Measurements from ENCODE around the gene KIF3B.

Gene KIF3B

GRCh38 chr20:32327087-32327681 lies 49.7 kb downstream of the KIF3B start:
- Histone ChIP-seq H3K4me1 (ENCODE audit: control insufficient read depth, insufficient read depth, low read length) (no peaks in the 10 kb centered on the region), H3K27ac (ENCODE audit: insufficient read depth, low read depth, low read length, poor library complexity, severe bottlenecking) (no peak overlapping the region), H3K9me3 (ENCODE audit: control insufficient read depth, low read length) (no peaks in the 10 kb centered on the region), H3K27me3 (ENCODE audit: control insufficient read depth, insufficient read depth, low read length, poor library complexity, severe bottlenecking) (no peaks in the 10 kb centered on the region), H3K4me3 (ENCODE audit: insufficient read depth, low read depth, low read length) (no peak overlapping the region), H3K36me3 (ENCODE audit: control insufficient read depth, insufficient read depth, low read length) (peaks cover 16% of the 10 kb centered on the region)
- 96% methylated on average over 9 of the region's 9 CpGs for WGBS, 2 experiments

DNA sequence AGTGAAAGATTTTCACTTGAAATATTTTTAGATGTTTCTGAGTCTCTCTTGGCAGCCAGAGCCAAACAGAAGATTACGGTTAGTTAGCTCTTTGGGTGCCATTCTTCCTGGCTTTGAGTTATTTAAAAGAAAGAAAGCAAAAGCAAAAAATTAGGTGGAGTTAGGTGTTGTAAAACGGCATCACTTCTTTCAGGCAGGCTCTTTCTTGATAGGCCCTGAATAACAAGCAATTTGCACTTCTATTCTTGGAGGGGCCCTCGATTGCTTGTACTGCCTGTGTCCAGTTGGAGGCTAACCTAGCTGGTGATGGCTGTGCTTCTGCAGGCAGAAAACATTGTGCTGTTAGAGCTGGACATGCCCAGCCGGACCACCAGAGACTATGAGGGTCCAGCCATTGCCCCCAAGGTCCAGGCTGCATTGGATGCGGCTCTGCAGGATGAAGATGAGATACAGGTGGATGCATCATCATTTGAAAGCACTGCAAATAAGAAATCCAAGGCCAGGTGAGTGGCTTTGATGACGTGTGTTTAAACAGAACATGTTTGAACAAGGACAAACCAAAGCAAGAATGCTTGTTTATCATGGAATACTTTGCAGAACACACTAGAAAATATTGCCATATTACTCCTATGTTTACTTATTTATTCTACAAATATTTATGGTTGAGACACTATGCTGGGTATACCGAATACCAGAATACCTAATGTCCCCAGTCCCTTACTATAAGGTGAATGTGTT lies 52.5 kb downstream of the KIF3B start:
- WGBS, 2 experiments = 95% methylated on average over 6 of the region's 7 CpGs
- H3K27ac ChIP-seq (ENCODE audit: insufficient read depth, low read depth, low read length, poor library complexity, severe bottlenecking) = no peak overlapping the region
- no peaks in the 10 kb centered on the region for H3K27me3 ChIP-seq (ENCODE audit: control insufficient read depth, insufficient read depth, low read length, poor library complexity, severe bottlenecking)
- H3K4me3 ChIP-seq (ENCODE audit: insufficient read depth, low read depth, low read length) = no peak overlapping the region
- H3K9me3 ChIP-seq (ENCODE audit: control insufficient read depth, low read length) = no peaks in the 10 kb centered on the region
- no peaks in the 10 kb centered on the region for H3K4me1 ChIP-seq (ENCODE audit: control insufficient read depth, insufficient read depth, low read length)
- H3K36me3 ChIP-seq (ENCODE audit: control insufficient read depth, insufficient read depth, low read length) = peaks cover 26% of the 10 kb centered on the region

DNA sequence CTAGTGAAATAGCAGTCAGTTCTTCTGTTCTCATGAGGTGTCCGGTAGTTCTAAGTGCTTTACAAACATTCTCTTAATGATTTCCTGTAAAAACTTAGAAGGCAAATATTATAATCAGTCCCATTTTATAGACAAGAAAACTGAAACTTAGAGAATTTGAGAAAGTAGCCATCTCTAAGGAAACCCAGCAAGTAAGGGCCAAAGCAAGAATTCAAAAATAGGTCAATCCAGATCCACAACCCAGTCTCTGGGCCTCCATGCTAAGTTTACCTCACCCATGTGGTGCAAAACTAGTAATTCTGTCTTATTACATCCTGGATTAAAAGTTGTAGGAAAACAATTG lies 53.1 kb downstream of the KIF3B start:
- Histone ChIP-seq H3K4me3 (ENCODE audit: insufficient read depth, low read depth, low read length) (no peak overlapping the region), H3K4me1 (ENCODE audit: control insufficient read depth, insufficient read depth, low read length) (no peaks in the 10 kb centered on the region), H3K27ac (ENCODE audit: insufficient read depth, low read depth, low read length, poor library complexity, severe bottlenecking) (no peak overlapping the region), H3K36me3 (ENCODE audit: control insufficient read depth, insufficient read depth, low read length) (peaks cover 26% of the 10 kb centered on the region), H3K9me3 (ENCODE audit: control insufficient read depth, low read length) (no peaks in the 10 kb centered on the region), H3K27me3 (ENCODE audit: control insufficient read depth, insufficient read depth, low read length, poor library complexity, severe bottlenecking) (no peaks in the 10 kb centered on the region)
- 90% methylated on average over 1 of the region's 1 CpG; no CpG with 5 or more reads in 1 of the 2 experiments for WGBS, 2 experiments

DNA sequence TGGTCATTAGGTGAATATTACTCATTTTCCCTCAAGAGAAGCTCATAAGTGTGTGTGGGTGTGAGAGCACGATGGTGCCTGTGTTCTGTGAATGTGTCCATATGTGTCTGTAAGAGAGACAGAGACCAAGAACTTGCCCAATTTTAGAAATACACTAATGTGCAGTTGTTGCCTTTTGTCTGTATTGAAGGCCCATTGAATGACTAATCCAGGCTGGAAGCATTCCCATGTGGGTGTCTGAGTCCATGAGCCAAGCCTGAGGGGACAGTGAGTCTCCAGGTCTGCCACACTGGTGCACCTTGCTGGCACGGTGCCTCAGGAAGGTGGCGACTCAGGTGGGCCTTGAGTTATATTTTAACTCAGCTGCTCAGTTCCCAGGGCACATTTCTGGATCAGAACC lies 55.2 kb downstream of the KIF3B start:
- peaks cover 21% of the 10 kb centered on the region for H3K36me3 ChIP-seq (ENCODE audit: control insufficient read depth, insufficient read depth, low read length)
- 94 to 97% methylated on average over 3 of the region's 3 CpGs for WGBS, 2 experiments
- H3K9me3 ChIP-seq (ENCODE audit: control insufficient read depth, low read length) = no peaks in the 10 kb centered on the region
- no peak overlapping the region for H3K4me3 ChIP-seq (ENCODE audit: insufficient read depth, low read depth, low read length)
- H3K27me3 ChIP-seq (ENCODE audit: control insufficient read depth, insufficient read depth, low read length, poor library complexity, severe bottlenecking) = no peaks in the 10 kb centered on the region
- no peak overlapping the region for H3K27ac ChIP-seq (ENCODE audit: insufficient read depth, low read depth, low read length, poor library complexity, severe bottlenecking)
- H3K4me1 ChIP-seq (ENCODE audit: control insufficient read depth, insufficient read depth, low read length) = no peaks in the 10 kb centered on the region

- no peak overlapping the region for H3K27ac ChIP-seq (ENCODE audit: insufficient read depth, low read depth, low read length, poor library complexity, severe bottlenecking)
- H3K27me3 ChIP-seq (ENCODE audit: control insufficient read depth, insufficient read depth, low read length, poor library complexity, severe bottlenecking) = no peaks in the 10 kb centered on the region
- 95 to 96% methylated on average over 12 of the region's 12 CpGs for WGBS, 2 experiments
- no peak overlapping the region for H3K4me3 ChIP-seq (ENCODE audit: insufficient read depth, low read depth, low read length)
- H3K36me3 ChIP-seq (ENCODE audit: control insufficient read depth, insufficient read depth, low read length) = peaks cover 21% of the 10 kb centered on the region
- no peaks in the 10 kb centered on the region for H3K4me1 ChIP-seq (ENCODE audit: control insufficient read depth, insufficient read depth, low read length)
- no peaks in the 10 kb centered on the region for H3K9me3 ChIP-seq (ENCODE audit: control insufficient read depth, low read length)
Observed at GRCh38 chr20:32333181-32333987, 55.9 kb downstream of the KIF3B start.

DNA sequence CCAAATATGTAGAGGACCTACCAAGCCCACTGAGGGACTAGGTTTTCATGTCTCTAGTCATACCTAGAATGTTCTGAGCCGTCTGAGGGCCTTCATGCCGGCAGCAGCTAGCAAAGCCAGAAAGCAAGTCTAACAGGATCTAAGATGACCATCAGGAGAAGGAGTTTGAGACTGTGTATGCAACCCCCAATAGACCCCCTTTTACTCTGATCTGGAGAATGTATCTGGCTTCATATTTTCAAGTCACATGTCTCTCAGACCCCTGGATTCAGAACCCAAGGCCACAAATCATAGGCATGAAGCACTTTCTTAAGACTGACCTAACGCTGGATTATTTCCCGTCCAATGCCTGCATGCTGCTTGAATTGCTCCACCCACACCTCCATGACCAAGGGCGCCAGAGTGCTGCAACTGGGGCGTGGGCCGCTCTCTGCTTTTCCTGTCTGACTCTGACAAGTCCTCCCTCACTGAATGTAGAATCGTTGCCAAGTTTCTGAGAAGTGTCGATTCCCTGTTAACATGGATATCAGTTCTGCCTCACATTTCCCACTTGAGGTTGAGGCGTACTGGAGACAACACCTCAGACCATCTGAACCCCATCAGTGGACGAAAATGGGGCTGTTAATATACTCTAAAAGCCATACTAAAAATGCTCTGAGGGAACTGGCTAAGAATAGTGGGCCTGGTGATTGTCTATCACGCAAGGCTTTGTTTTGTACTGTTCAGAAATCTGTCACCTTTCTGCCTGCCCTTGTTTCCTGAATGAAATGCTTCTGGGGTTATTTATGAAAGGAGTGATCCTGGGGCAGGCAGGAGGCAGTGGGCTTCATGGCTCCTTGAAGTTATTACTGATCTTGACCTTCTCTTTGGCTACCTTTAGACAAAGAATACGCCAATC lies 56.8 kb downstream of the KIF3B start:
- no peak overlapping the region for H3K27ac ChIP-seq (ENCODE audit: insufficient read depth, low read depth, low read length, poor library complexity, severe bottlenecking)
- peaks cover 21% of the 10 kb centered on the region for H3K36me3 ChIP-seq (ENCODE audit: control insufficient read depth, insufficient read depth, low read length)
- no peaks in the 10 kb centered on the region for H3K27me3 ChIP-seq (ENCODE audit: control insufficient read depth, insufficient read depth, low read length, poor library complexity, severe bottlenecking)
- WGBS, 2 experiments = 92 to 94% methylated on average over 12 to 13 of the region's 13 CpGs
- H3K9me3 ChIP-seq (ENCODE audit: control insufficient read depth, low read length) = no peaks in the 10 kb centered on the region
- no peak overlapping the region for H3K4me3 ChIP-seq (ENCODE audit: insufficient read depth, low read depth, low read length)
- H3K4me1 ChIP-seq (ENCODE audit: control insufficient read depth, insufficient read depth, low read length) = no peaks in the 10 kb centered on the region

DNA sequence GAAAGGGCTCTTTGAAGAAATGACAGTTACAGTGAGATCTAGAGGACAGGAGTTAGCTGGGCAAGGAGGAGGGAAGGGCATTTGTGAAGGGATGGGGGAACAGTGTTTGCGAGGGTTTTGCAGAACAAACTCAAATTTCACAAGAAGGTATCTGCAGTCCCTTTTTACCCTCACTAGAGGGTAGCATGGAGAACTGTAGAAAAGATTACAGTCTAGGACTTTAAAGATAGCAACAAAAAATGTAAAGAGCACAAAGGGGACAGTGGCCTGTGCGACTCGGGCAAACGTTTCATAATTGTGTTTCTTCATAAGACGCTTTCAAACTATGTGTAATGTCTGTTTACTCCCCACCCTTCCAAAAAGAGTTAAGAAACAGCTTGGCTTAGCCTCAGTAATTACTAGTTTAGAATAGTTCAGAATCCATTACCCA lies 59.5 kb downstream of the KIF3B start:
- H3K4me3 ChIP-seq (ENCODE audit: insufficient read depth, low read depth, low read length) = no peak overlapping the region
- H3K27me3 ChIP-seq (ENCODE audit: control insufficient read depth, insufficient read depth, low read length, poor library complexity, severe bottlenecking) = no peaks in the 10 kb centered on the region
- H3K9me3 ChIP-seq (ENCODE audit: control insufficient read depth, low read length) = no peaks in the 10 kb centered on the region
- 78 to 82% methylated on average over 5 of the region's 5 CpGs for WGBS, 2 experiments
- peaks cover 12% of the 10 kb centered on the region for H3K36me3 ChIP-seq (ENCODE audit: control insufficient read depth, insufficient read depth, low read length)
- no peak overlapping the region for H3K27ac ChIP-seq (ENCODE audit: insufficient read depth, low read depth, low read length, poor library complexity, severe bottlenecking)
- no peaks in the 10 kb centered on the region for H3K4me1 ChIP-seq (ENCODE audit: control insufficient read depth, insufficient read depth, low read length)

GRCh38 chr20:32337937-32338661 lies 60.6 kb downstream of the KIF3B start:
- Histone ChIP-seq H3K4me1 (ENCODE audit: control insufficient read depth, insufficient read depth, low read length) (no peaks in the 10 kb centered on the region), H3K27ac (ENCODE audit: insufficient read depth, low read depth, low read length, poor library complexity, severe bottlenecking) (no peak overlapping the region), H3K27me3 (ENCODE audit: control insufficient read depth, insufficient read depth, low read length, poor library complexity, severe bottlenecking) (no peaks in the 10 kb centered on the region), H3K36me3 (ENCODE audit: control insufficient read depth, insufficient read depth, low read length) (peaks cover under 1% of the 10 kb centered on the region), H3K9me3 (ENCODE audit: control insufficient read depth, low read length) (no peaks in the 10 kb centered on the region), H3K4me3 (ENCODE audit: insufficient read depth, low read depth, low read length) (no peak overlapping the region)
- WGBS, 2 experiments = 95 to 96% methylated on average over 11 of the region's 11 CpGs

GRCh38 chr20:32338665-32339064 lies 61.2 kb downstream of the KIF3B start:
- 91% methylated on average over 7 of the region's 7 CpGs for WGBS, 2 experiments
- H3K27ac ChIP-seq (ENCODE audit: insufficient read depth, low read depth, low read length, poor library complexity, severe bottlenecking) = no peak overlapping the region
- H3K27me3 ChIP-seq (ENCODE audit: control insufficient read depth, insufficient read depth, low read length, poor library complexity, severe bottlenecking) = no peaks in the 10 kb centered on the region
- no peak overlapping the region for H3K4me3 ChIP-seq (ENCODE audit: insufficient read depth, low read depth, low read length)
- H3K4me1 ChIP-seq (ENCODE audit: control insufficient read depth, insufficient read depth, low read length) = no peaks in the 10 kb centered on the region
- no peaks in the 10 kb centered on the region for H3K36me3 ChIP-seq (ENCODE audit: control insufficient read depth, insufficient read depth, low read length)
- no peaks in the 10 kb centered on the region for H3K9me3 ChIP-seq (ENCODE audit: control insufficient read depth, low read length)

All from ectodermal cell (in vitro differentiated cells).